GM19099 (cell line): ENCODE data around the gene MVB12B.

Experiments used
- POLR2A ChIP-seq: IDR thresholded peaks from 3 replicates; pipeline ENCODE4 v1.6.1; 2011; ENCODE audit warnings: low read depth; ENCODE audit not compliant: insufficient read length; ENCODE audit errors: extremely low read depth

Gene MVB12B

DNA sequence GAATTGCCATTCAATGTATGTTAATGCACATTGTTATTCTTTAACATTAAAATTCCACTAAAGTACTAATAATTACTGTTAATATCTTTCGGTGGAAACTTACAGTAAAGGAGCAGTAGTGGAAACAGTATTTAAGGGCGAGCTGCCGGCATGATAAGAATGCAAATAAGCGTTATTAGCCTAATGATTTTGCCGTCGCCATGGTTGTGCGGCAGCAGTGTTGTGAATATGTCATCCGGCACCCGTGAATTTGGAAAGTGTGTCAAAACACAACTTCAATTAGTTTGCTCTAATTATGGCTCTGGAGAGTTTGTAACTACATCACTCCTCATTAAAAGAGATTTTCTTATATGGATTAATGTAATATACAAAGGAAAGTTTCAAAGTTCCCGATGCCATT, 81.4 kb downstream of the MVB12B start:
- TF ChIP-seq POLR2A, result no peak

DNA sequence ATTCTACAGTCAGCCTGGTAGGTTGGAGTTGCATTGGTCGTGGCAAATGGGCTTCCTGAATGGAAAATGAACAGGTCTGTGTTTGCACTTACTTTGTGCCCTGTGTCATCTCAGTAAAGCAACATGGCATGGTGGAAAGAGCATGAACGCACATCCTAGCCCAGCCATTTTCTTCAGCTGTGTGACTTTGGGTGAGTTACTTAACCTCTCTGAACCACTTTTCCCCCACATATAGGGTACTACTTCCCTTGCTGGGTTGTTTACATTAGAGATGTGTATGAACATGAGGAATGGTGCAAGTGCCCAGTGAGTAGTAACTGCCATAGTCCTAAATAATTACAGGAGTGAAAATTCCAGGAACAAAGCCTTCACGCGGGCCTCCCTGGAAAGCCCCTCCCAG, 83.6 kb downstream of the MVB12B start:
- no peak for TF ChIP-seq POLR2A

DNA sequence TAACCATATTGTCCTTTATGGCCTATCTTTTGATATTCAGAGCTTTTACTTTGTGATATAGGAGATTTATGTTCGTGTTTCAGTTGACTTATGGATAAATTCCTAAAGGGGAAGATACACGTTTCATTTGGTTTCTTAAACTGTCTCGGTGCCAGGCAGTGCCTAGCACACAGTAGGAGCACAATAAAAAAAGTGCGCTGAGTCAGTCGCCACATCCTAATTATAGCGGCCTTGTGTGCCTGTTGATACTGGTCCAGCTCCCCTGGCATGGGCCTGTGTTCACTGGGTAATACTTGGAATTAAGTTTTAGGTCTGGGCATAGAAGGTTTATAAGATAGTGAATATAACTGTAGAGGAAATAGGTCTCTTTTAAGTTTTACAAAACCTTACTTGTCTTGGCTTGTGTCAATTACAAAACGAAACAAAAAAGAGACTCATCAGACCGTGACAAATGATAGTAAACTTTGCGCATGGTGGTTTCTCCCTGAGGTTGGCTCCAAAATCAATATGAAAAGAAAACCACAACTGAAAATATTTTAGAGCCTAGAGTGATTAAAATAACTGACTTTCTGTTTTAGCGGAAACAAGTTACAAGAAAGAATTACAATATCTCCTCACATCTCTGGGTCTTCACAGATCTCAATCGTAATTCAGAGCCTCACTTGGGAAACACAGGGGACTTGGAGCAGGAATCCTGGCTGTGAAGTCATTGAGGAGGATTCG, 84.8 kb downstream of the MVB12B start:
- TF ChIP-seq POLR2A, result no peak

DNA sequence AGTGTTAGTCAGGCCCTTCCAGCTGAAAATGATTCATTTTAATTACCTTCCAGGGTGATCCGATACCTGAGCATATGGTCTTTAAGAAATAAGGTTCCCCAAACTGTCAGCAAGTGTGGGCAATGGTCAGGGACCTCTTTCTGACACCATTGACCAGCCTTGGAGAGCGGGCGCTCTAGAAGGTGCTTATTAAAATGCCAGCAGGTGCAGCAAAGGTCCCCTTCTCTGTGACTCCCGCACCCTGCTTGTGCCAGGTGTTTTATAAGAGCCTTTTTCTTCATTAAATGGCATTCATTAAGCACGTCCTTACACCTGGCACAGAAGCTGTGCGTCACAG, 85.3 kb downstream of the MVB12B start:
- TF ChIP-seq POLR2A, result no peak

DNA sequence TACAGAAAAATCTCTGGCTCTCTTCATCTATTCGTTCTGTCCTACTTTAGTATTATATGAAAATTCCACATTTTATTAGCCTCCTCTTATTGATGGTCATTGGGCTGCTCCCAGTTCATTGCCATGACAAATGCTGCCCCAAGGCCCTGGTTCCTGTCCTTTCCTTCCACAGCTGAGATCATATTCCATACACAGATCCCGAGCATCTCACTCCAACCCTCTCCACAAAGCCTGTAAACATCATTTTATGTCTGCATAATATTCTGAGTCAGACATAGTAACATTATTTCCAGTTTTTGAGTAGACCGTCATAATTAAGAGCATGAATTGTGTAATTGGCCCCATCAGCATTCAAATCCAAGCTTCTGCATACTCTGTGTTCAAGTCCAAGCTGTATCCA, 86.3 kb downstream of the MVB12B start:
- TF ChIP-seq POLR2A, result no peak

DNA sequence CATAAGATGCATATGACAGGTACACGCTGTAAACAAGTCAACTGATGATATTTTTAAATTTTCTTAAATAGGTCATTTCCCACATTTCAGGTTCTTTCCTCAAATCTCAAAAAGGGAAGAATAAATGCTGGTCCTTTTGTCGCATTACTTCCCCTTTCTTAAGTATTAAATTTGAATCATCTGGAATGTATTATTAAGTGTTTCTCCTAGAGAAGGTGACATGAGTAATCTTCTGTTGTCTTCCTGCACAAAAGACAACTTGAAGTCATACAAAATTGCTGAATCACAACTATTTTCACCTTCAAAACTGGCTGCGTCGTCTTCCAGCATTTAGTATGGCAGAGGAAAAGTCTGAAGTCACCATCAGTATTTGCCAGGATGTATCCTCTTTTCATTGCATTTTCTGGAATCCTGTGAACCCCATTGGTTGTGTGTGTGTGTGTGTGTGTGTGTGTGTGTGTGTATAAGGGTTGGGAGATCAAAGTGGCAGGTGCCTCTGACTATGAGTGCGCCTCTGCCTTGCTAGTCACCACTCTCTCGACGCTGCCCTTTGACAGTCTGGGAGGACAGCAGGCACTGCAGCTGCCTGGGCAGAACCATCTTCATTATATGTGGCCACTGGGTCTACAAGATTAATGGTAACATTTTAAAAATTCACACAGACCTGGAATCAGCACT, 86.9 kb downstream of the MVB12B start:
- no peak for TF ChIP-seq POLR2A

DNA sequence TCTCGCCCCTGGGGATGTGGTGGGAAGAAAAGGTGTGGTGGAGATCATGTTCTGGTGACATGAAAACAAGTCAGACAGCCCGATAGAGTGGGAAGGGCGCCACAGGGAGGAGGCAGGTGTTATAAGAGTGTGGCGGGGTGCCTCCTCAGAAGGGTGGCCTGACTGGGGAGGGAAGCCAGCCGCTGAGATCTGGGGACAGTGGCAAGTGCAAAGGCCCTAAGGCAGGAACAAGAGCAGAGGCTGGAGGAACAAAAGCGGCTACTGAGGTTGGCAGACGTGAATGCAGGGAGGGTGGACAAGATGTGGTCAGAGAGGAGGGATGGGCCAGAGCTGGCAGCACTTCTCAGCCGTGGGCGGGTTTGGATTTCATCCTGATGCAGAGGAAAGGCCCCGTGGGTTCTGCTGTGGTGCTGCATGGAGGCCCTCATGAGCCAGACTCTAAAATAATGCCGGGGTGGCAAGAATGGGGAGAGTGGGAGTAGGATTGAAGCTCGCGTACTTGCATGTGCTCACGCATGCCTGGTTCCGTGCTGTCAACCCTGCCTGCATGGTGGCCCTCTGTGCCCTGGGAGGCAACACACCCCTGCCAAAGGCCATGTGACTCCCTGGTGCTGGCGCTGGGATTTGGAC, 89.2 kb downstream of the MVB12B start:
- TF ChIP-seq POLR2A, result no peak

DNA sequence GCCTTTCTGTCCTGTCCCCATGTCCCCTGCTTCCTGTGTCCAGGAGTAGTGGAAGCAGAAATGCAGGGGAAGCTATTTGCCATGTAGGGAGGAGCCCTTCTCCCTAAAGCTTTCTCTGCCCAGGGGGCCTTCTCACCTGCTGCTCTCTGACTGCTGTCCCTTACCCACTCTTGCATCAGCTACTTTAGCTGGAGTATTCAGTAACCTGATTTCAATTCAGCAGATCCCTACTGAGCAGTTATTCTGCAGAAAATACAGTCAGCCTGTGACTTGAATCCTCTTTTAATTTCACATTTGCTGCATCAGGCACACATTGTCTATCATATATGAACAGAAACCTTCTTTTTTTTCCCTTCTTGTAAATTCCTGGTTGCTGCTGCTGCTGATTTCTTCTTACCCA, 90.4 kb downstream of the MVB12B start:
- TF ChIP-seq POLR2A, result no peak

DNA sequence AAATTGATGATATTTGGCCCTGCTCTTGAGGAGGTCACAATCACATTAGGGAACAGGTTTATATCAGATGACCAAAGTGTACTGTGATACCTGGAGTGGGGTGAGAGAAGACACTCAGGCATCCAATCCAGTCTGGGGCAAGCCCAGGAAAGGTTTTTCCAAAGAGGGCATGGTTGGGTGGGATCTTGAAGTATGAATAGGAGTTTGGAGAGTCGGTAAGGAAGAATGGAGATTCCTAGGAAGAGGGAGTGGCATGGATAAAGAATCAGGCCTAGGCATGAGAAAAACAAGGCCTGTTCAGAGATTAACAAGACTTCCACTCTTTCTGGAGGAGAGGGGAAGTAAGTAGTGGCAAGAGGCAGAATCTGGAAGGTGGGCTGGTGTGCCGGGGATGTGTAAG, 91.1 kb downstream of the MVB12B start:
- no peak for TF ChIP-seq POLR2A

DNA sequence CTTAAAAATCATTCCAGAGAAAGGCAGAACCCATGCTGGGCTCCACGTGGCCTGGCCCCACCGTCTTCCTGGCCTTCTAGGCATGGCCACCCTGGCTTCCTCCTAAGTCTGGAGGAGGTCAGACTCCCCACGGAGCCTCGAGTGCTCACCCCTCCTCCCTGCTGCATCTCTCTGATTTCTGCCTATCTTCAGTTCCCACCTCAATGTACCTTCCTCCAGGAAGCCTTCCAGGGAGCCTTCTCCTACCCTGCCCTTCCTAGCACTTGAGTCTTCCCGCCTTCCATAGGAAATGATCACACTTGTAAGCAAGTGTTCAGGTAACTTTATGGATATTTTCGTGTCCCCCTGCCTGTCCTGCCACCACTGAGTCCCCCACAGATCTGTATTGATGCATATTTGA, 92.0 kb downstream of the MVB12B start:
- no peak for TF ChIP-seq POLR2A

DNA sequence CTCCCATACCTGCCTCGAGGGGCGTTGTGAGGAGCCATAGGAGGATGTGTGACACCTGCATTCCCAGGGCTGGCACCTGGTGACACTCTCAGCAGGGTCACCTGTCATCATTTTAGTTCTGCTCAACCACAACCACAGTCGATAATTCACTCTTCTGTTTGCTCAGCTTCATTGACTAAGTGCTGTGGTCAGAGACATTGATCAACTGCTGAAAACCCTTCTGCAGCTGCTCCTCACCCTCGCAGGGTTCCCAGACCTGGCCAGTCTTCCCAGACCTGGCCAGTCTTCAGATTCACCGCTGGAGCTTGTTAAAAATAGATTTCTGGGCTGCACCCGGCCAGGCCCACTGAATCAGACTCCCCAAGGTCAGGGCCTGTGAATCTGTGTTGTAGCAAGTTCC, 92.8 kb downstream of the MVB12B start:
- no peak for TF ChIP-seq POLR2A

DNA sequence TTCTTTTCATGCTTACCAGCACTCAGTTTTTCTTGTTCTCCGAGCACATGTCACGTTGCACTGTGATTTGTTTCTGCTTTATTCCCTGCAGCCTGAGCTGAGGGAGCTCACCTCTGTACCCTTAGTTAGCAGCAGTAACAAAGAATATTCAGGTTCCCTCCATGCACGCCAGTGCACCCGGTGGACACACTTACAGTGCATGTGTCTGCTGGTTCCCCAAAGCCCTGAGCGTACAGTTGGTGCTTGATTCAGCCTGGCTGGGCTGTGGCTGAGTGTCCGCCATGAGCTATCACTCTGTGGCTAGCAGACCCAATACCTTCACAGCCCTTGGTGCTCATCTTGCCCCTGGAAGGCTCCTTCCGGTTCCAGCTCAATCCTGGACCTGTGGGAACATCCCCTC, 93.5 kb downstream of the MVB12B start:
- TF ChIP-seq POLR2A, result no peak

DNA sequence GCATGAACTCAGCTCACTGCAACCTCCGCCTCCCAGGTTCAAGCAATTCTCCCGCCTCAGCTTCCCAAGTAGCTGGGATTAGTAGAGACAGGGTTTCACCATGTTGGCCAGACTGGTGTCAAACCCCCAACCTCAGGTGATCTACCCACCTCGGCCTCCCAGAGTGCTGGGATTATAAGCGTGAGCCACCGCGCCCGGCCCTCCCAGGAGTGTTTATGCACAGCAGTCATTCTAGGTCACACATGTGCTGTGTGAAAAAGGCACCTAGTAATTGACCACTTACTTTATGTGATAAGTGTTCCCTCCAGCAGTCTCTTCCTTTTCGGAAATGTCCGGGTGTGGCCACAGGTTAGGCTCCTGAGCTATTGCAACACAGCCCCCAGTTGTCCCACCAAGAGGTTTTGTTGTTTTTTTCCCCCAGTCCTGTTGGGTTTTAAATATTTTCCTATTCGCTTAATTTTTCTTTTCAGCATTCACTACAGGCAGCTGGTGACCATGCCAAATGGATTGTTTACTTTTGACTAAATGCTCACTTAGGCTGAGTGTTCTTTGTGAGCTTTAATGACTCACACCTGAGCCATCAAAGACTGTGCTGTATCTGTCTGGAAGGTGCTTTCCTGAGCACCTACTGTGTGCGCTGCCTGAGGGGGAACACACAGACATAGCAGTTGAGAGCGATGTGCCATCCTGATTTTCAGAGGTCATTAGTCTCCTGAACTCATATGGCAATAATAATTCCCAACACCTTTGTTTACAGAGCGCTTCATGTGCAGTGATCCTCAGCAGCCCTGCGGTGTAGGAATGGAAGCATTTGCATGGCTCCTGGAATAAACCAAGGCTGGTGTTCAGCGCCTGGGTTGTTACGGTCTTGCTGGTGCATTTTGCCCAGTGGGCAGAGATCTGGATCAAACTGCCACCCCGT, 94.3 kb downstream of the MVB12B start:
- TF ChIP-seq POLR2A, result no peak

DNA sequence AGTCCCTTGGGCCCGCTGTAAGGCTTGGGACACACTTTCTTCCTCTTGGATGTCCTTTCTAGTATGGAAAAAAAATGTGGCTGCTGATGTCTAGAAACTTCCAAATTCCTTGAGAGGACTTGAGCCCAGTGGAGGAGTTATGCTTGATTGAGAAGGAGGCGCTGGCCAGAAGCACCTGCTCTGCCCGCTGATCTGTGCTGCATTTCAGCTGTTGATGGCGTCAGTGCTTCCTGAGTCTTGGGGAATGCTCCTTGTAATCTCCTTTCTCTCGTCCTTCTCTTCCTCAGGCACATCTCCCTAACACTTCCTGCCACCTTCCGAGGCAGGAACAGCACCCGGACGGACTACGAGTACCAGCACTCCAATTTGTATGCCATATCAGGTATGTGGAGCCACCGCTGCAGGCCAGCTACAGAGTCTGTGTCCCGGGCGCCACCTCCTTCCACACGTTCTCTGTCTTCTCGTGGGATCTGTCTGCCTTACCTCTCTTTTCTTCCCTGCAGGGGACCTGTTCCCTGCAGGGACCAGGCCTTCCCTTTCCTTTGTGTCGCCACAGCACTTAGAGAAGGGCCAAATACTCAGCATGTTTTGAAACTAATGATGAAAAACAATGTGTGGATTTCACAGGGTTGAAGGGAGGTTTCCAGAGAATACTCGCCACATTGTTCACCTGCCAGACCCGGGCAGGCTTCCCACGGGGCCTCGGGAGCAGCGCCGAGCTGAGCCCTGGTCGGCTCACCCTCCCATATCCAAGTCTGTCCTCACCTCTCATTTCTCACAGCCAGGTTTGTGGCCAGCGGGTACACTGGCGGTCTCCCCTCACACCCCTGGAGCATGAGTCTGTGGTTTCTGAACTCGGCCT, 95.2 kb downstream of the MVB12B start:
- no peak for TF ChIP-seq POLR2A
